ENCODE measurements around the gene NCAPD2.
A peak's percentile ranks its signal among the peaks of the same experiment; 100 is the strongest.
"Not testable (repeated sequence)": the region's sequence is repeated elsewhere in the genome, so short reads cannot be mapped to it uniquely, and the experiment has no call there.

NCAPD2 gene

DNA sequence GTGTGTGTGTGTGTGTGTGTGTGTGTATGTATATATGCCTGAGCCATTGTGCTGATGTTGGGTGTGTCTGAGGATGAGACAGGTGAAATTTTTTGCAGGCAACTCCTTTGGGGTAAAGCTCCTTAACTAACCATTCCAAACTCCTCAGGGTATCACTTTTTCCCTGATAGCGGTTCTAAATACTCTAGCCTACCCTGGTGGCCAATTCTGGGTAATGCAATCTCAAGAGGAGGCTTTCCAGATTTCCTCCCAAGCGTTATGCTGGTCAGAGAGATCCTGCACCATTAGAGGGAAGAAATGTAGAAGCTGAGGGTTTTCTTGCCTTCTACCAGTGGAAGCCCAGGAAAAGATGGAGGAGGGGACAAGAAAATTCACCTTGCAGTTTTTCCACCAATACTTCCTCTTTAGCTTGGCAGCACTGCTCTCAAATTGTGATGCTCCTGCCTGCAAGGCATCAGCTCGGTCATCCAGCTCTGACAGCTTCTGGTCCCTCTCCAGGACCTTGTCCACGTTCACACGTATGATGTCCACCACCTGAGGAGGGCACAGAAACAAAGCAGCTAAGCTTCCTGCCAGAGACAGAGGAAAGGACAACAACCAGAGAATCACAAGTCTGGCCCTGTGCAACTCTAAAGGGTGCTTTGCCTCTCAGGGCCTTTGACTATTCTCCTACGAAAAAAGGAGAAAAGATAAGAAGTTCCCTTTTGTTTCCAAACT lies 28.3 kb upstream of the NCAPD2 start:
- peak; percentile 69 for DNase-seq

DNA sequence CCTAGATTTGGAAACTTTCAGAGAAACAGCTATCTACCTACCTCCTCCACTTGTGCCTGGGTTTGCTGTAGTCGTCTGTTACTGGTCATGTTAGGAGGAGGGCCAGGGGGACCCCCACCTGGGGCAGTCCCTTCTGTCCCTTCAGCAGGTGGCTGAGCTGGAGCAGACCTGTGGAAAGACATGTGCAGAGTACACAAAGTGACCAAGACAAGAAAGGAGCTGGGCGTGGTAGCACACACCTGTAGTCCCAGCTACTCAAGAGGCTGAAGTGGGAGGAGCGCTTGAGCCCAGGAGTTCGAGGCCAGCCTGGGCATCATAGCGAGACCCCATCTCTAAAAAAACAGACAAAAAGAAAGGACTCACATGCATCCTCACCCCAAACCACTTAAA lies 27.7 kb upstream of the NCAPD2 start:
- no peak for DNase-seq

DNA sequence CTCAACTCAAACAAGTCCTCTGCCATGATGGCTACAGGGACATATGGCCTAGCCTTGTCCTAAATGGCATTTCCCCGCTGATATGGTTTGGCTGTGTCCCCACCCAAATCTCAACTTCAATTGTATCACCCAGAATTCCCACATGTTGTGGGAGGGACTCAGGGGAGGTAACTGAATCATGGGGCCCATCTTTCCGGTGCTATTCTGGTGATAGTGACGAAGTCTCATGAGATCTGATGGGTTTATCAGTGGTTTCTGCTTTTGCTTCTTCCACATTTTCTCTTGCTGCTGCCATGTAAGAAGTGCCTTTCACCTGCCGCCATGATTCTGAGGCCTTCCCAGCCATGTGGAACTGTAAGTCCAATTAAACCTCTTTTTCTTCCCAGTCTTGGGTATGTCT lies 27.2 kb upstream of the NCAPD2 start:
- DNase-seq, result not testable (repeated sequence)

- not testable (repeated sequence) for DNase-seq
Measured at GRCh38 chr12:6467571-6468282, 26.2 kb upstream of the NCAPD2 start.

- DNase-seq, result no peak
Measured at GRCh38 chr12:6468283-6468575, 25.7 kb upstream of the NCAPD2 start.

- no peak for DNase-seq
Measured at GRCh38 chr12:6469092-6469491, 24.8 kb upstream of the NCAPD2 start.

- no peak for DNase-seq
Measured at GRCh38 chr12:6469609-6470374, 24.1 kb upstream of the NCAPD2 start.

- DNase-seq, result peak; percentile 97
Measured at GRCh38 chr12:6470375-6471163, 23.3 kb upstream of the NCAPD2 start, which contains the start of gene VAMP1. VAMP1 (minus strand) TSS chr12:6470677; CDS start chr12:6470531, 146 bp downstream.

- no peak for DNase-seq
Measured at GRCh38 chr12:6471989-6472360, 21.9 kb upstream of the NCAPD2 start.

DNA sequence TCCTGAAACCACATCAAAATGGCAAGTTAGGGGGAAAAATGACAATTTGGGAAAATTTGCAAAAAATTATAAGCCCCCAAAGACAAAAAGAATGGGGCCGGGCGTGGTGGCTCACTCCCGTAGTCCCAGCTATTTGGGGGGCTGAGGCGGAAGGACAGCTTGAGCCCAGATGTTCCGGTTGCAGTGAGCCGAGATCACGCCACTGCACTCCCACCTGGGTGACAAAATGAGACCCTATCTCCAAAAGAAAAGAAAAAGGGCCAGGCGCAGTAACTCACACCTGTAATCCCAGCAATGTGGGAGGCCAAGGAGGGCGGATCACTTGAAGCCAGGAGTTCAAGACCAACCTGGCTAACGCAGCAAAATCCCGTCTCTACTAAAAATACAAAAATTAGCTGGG lies 21.4 kb upstream of the NCAPD2 start:
- no peak for DNase-seq

DNA sequence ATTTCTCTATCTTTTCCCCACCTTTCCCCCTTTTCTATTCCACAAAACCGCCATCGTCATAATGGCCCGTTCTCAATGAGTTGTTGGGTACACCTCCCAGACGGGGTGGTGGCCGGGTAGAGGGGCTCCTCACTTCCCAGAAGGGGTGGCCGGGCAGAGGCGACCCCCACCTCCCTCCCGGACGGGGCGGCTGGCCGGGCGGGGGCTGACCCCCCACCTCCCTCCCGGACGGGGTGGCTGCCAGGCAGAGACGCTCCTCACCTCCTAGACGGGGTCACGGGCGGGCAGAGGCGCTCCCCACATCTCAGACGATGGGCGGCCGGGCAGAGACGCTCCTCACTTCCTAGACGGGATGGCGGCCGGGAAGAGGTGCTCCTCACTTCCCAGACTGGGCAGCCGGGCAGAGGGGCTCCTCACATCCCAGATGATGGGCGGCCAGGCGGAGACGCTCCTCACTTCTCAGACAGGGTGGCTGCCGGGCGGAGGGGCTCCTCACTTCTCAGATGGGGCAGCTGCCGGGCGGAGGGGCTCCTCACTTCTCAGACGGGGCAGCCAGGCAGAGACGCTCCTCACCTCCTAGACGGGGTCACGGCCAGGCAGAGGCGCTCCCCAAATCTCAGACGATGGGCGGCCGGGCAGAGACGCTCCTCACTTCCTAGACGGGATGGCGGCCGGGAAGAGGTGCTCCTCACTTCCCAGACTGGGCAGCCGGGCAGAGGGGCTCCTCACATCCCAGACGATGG lies 18.5 kb upstream of the NCAPD2 start:
- DNase-seq, result not testable (repeated sequence)

GRCh38 chr12:6476489-6476888 lies 17.4 kb upstream of the NCAPD2 start:
- DNase-seq, result no peak

DNA sequence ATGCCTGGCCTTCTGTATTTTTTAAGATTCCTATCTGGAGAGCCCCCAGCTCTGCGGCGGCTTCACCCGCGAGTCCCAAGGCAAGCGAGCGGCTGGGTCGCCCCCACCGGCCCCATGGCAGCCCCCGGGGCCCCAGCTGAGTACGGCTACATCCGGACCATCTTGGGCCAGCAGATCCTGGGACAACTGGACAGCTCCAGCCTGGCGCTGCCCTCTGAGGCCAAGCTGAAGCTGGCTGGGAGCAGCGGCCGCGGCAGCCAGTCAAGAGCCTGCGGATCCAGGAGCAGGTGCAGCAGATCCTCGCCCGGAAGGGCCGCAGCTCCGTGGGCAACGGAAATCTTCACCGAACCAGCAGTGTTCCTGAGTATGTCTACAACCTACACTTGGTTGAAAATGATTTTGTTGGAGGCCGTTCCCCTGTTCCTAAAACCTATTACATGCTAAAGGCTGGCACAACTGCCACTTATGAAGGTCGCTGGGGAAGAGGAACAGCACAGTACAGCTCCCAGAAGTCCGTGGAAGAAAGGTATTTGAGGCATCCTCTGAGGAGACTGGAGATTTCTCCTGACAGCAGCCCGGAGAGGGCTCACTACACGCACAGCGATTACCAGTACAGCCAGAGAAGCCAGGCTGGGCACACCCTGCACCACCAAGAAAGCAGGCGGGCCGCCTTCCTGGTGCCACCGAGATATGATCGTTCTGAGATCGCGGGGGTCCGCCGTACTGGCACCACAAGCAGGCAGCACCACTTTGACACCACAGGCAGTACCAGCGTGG lies 16.1 kb upstream of the NCAPD2 start:
- not testable (repeated sequence) for DNase-seq

- no peak for DNase-seq
Measured at GRCh38 chr12:6478416-6478815, 15.5 kb upstream of the NCAPD2 start.

GRCh38 chr12:6488240-6488639 lies 5.7 kb upstream of the NCAPD2 start:
- DNase-seq, result no peak

GRCh38 chr12:6489449-6489848 lies 4.5 kb upstream of the NCAPD2 start:
- no peak for DNase-seq

GRCh38 chr12:6490673-6491072 lies 3.2 kb upstream of the NCAPD2 start:
- DNase-seq, result not testable (repeated sequence)

GRCh38 chr12:6492838-6493496 lies 935 bp upstream of the NCAPD2 start, which contains the start of gene MRPL51:
MRPL51 (minus strand) TSS chr12:6493262; CDS start chr12:6493136, 126 bp downstream.
- peak; percentile 96 for DNase-seq

DNA sequence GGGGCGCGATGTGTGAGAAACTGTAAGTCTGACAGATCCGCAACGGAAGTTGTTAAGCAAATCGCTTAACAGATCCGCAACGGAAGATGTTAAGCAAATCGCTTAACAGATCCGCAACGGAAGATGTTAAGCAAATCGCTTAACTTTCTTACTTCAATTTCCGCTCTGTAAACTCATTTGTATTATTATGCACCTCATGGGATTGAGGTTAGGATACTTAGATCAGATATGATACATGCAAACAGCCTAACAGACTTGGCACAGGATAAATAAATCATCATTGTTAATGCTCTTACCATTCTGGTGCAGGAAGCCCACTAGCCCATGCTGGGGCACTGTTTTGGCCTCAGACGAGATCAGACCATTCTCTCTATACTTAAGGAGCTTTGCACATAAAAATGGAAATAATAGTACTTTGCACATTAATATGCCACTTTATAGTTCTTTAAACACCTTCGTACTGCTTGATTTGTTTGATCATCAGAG lies 399 bp downstream of the NCAPD2 start:
- no peak for DNase-seq

DNA sequence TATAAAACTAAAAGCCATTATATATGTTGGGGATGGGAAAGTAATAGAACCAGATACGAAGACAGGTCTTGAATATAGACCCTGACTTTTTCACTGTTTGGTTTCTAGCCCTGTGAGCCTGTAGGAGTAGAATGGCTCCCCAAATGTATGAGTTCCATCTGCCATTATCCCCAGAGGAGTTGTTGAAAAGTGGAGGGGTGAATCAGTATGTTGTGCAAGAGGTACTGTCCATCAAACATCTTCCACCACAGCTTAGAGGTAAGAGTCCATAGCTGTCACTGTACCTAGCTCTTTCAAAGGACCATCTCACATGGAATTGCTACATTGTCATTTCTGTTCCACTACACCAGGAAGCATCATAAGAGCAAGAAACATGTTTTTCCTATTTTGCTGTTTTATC lies 1.1 kb downstream of the NCAPD2 start:
- DNase-seq, result no peak

- DNase-seq, result not testable (repeated sequence)
Measured at GRCh38 chr12:6497291-6497690, 3.4 kb downstream of the NCAPD2 start.

Data from CD4-positive, alpha-beta T cell treated with Interleukin-21 for 1 hour (primary cell).